GM21737 (cell line): ENCODE measurements around the gene CNTN4.
A peak's percentile ranks its signal among the peaks of the same experiment; 100 is the strongest.
"Not testable (repeated sequence)": the region's sequence is repeated elsewhere in the genome, so short reads cannot be mapped to it uniquely, and the experiment has no call there.

ENCODE experiments used
- ATAC-seq: cut with Tn5 transposase; IDR thresholded peaks from one replicate; pipeline ENCODE4 v1.9.1; 2021; ENCODE audit warnings: mild to moderate bottlenecking, moderate library complexity; ENCODE audit not compliant: unreplicated experiment

CNTN4 gene

DNA sequence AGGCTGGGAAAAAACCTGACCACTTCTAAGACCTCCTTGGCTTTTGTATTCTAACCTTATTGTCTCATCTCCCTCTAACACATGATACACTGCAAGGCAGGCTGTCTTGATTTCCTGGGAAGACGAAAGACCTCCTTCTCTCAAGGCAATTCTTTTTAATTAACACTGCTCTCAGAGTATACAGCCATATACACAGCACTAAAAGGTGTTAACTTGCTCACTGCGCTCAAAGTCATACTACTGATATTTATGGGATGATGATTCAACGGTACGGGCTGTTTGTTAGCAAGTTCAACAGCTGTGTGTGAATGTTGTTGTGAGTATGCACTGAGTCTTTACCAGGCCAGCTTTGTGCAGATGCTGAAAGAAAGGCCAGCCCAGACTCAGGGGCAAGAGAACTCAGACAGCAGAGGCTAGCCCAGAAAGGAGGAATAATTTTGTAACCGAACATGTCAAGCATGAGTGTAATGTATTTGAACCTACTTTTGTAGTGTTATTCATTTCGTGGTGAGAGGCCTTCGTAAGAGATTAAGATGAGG, 781.6 kb downstream of the CNTN4 start:
- no peak for ATAC-seq

DNA sequence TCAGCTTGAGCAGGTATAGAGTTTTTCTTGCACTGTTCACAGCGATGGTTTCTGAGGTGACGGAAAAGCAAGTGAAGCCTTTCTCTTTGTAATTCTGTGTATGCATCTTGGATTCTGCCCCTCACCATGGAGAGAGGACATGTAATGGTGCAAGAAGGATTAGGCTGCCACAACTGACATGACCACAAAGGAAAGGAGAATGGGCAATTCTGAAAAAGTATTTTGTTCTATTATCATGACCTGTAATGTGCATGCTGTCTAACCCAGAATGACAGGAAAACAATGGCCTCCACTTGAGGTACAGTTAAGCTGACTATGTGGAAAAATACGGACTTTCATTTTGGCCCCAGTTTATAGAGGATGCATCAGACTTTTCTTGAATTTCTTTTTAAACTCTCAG, 784.6 kb downstream of the CNTN4 start:
- no peak for ATAC-seq

DNA sequence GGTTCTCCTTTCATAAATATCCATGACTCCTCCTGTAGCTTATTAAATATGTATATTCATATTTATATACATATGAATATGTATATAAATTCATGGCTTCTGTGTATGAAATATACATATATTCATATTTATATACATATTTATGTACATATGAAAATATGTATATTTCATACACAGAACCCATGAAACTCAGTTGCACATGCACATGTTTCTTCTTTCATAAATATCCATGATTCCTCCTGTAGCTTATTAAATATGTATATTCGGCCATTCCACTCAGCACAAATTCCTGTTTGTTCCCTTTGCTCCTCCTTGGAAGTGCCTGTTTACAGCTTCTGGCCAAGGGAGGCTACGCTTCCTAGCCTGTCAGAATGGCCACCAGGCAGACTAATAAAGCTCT, 789.9 kb downstream of the CNTN4 start:
- no peak for ATAC-seq

DNA sequence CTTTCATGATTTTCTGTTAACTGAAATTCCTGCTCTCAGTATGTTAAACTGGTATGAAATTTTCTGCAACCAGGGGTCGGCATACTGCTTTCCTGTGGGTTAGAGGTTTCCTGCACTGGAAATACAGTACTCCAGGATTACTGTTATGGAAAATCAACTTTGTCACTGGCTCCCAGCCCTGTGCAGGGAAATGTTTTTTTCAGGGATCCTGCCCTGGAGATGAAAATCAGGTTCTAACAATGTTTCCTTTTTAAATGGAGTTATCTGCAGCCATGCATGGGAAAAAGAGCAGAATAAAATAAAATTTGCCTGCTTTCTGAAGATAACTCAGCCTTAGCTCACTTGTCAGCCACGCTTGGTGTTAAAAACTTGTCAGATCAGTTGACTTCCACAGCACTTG, 791.1 kb downstream of the CNTN4 start:
- ATAC-seq, result no peak

DNA sequence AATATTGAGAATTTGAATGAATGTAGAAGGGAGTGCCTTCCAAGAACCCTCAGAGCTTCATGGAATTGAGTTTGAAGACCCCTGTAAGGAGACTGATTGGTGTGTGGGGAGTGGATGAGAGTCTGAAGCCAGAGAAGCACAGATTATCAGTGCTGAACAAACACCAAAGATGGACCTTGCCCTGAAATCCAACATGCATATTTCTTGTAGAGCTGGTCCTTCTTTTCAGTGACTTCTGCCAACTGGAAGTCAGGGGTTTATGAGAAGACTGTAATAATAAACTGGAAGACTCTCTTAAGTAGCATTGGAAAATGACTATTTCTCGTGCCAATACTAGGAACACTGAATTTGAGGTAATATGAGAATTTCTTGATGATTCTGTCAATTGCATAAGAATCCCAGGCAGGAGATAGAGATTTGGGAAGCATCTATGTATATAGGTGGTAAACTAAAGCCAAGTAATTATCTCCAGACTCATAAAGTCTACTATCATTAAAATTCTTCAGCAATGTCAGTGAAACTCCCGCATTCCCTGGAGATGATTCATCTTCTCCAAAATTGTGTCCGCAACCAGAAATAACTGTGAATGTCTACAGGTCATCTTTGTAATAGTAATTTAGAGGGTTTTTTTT, 797.8 kb downstream of the CNTN4 start:
- ATAC-seq, result no peak

DNA sequence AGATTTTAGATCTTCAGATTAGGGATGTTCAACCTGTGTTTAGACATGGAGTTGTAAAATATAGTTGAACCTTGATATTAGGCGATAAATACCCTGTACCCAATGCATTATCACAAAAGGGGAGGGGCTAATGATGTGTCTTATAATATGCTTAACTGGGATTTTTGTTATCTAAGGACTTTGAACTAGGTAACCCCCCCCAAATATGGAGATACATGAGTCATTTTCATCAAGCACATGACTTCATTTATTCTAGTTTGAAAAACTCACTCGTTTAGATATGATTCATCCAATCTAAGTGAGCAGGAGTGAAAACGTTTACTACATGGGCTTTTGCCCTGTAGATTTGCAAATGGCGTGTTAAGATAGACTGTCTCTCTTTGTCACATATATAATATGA, 799.2 kb downstream of the CNTN4 start:
- no peak for ATAC-seq

DNA sequence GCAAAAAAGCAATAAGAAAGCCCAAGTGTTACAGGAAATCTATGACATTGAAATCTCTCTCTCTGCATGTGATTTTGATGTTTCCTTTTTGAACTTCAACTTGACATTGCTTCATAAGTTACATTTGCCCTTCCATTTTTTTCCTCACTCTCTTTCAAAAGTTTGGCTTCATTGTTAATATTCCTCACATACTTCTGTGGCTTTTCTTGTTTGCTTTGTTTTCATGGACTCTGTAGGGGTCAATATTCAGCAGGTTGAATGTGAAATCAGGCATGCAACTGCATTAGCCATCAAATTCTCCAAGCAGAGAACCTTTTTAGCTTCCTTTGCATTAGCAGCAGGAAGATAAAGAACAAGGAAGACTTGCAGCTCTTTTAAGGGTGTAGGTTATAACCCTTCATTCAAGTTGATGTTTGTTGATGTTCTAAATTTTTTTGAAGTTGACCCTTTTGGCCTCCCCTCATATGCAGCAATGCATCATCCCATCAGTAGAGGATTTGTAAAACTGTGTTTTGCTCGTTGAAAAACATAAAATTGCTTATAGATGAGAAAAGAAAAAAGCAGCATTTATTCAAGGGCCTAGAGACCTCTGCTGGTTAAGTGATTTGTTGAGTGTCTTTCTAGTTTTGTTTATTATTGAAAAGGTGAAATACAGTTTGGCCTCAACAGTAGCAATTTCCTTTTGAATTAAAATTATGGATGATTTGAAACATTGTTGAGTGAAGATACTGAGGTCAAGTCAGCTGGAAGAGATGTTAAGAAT, 800.1 kb downstream of the CNTN4 start:
- no peak for ATAC-seq

DNA sequence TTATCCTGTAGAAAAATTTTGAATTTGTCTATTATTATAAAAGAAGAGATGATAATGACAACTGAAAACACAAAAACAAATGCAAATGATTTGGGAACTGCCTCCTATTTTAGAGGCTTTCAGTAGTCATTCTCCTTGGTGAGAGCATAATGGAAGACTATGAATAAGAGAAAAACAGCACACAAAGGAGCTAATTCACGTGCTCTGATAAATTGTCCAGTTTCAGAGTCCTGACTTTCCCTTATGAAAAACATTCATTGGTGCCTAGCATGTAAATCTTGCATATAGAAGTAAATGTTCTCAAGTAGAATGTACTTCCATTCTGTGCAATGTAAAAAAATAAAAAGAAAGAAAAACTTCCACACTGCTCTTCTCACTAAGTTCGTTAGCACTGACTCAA, 805.4 kb downstream of the CNTN4 start:
- no peak for ATAC-seq

DNA sequence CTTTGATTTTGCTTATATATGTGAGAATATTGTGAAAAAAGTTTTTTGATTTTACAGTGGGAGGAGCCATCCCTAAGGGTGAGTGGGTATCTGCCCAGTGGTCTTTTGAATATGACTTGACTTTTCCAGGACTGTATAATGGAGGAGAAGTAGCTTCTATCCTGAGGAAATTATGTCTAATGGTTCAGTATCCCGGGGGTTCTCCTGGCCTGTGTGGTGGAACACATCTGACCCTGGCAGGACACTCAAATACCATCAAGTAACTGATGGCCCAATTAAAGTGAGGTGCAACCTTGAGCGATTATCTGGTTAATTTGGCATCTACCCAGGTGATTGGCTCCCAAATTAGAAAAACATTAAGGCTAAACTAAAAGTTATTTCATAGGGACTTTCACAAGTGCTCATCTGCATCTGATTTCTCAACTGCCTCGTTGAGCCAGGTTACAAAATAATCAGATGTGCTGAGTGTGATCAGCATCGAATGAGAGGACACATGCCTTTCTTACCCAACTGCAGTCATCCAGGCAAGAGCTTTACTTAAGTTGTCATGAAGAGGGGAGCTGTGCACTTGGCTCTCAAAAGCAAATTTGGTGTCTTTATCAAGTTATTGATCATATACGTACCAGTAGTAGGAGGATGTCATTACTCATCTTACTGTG, 810.2 kb downstream of the CNTN4 start:
- no peak for ATAC-seq

DNA sequence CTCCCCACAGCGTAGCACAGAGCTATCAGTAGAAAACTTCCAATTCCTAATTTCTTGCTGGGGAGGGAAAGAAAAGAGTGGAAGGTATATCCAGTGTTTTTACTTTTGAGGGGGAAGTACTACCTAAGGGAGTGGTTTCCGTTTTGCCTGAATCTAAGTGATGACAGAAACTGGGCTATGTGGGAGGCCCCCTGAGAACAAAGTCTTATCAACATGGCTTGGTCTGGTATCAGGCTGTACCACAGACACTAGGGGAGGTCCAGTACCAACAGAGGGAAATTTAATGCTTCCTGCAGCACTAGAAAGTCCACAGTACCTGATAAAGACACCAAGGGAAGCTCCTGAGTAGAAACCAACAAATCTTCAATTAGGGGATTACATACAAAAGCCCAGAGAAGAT, 812.3 kb downstream of the CNTN4 start:
- ATAC-seq, result no peak

DNA sequence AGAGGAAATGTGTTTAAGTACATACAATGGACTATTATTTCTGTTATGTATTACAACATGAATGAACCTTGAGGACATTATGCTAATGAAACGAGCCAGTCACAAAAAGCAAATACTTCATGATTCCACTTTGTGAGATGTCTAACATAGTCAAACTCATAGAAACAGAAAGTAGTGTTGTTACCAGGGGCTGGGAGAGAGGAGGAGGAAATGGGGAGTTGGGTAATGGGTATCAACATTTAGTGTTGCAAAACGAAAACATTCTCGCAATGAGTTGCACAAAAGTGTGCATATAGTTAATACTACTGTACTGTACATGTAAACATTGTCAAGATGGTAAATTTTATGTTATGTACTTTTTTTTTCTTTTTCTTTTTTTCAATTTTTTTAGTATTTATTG, 817.2 kb downstream of the CNTN4 start:
- ATAC-seq, result no peak

DNA sequence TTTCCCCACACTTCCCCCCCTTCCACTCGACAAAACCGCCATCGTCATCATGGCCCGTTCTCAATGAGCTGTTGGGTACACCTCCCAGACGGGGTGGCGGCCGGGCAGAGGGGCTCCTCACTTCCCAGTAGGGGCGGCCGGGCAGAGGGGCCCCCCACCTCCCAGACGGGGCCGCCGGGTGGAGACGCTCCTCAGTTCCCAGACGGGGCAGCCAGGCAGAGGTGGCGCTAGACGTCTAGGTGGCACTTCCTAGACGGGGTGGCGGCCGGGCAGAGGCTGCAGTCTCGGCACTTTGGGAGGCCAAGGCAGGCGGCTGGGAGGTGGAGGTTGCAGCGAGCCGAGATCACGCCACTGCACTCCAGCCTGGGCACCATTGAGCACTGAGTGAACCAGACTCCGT, 818.0 kb downstream of the CNTN4 start:
- not testable (repeated sequence) for ATAC-seq

DNA sequence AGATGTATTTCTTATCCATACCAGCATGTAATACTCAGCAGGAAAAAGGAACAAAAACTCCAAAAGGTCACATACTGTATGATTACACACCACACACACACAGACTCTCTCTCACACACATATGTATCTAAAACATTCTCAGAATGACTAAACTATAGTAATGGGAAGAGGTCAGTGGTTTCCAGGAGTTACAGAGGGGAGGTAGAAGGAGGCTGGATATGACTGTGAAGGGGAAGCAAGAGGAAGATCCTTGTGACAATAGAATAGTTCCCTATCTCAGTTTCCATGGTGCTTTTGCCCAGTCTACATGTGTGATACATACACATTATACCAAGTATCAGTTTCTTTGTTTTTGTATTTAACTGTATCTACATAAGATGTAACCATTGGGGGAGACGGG, 821.4 kb downstream of the CNTN4 start:
- ATAC-seq, result peak; percentile 49

DNA sequence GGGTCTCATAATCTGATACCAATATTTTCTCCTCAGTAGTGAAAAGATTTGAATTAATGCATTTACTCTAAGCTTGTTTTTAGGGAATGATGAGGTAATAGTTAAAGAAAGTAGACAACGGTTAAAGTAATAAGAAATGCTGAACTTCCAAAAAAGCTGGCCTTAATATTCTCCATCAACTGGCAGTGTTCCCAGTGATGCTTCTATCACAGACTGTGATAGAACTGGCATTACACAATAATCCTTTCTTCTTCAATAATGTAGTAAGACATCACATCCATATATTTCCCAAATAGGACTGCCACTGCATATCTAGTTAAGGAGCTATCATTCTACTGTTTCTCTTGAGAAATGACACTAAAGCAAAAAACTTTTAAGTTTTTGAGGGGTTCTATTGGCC, 822.8 kb downstream of the CNTN4 start:
- no peak for ATAC-seq

DNA sequence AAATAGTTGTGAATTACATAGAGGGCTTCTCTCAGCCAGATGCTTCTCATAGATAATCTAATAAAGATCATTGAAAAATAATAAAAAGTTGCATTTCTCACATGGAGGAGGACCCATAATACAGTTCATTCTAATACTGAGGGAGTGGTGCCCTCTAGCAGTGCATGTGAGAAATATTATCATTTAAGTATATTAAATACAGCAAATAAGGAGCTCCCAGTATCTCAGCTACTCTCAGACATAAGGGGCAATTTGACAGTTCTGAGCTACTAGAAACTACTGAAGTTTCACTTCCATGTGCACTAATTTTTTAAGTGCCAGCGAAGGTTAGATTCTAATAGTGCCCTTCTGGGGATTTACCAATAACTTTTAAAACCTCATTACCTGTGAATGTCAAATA, 823.2 kb downstream of the CNTN4 start:
- ATAC-seq, result peak; percentile 73

DNA sequence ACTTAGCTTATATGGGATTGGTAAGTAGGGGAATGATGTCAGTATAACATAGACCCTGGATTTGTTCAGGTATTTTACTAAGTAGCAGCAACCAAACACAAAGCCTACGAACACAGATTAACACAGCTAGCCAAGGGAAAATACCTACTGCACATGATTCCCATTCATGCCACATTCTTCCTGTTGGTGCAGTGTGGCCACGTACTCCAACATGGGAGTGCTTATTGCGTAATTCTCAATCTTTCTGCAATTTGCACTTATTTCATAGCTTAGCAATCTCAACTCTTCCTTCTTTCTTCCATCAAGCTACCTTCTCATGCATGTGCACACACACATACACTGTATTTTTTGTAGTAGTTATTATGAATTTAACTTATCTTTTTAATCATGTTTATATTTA, 824.7 kb downstream of the CNTN4 start:
- no peak for ATAC-seq

DNA sequence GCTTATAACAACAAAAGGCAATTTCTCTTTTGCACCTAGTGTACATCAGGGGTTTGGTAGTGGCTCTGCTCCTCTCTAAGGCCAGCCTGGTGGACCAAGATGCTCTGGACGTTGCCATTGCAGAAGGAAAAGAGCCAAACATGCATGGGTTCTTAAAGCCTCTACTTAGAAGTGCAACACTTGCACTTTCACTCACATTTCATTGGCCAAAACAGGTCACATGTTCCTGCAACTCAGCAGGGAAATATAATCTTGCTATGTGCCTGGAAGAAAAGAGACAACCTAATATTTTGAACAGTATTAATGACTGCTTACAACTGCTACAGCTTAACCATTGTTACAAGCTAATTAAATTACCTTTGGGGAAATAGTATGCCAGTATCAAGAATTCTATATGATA, 828.6 kb downstream of the CNTN4 start:
- ATAC-seq, result no peak

DNA sequence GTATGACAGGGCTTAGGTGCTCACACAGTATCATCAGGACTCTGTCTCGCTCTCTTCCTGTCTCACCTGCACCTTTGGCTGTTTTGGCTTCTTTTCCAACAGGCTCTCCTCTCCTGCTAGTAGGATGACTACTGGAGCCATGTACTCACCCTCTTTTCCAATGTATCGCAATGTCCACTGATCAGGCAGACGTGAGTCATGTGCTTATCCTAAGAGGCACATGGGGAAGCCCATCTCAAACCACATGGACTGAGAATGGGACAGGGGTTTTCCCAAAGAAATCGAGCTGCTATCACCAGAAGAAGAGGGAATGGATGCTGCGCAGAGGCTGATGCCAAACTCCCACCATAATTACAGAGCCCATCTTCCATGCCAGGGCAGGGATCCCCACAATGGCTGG, 830.9 kb downstream of the CNTN4 start:
- ATAC-seq, result no peak

DNA sequence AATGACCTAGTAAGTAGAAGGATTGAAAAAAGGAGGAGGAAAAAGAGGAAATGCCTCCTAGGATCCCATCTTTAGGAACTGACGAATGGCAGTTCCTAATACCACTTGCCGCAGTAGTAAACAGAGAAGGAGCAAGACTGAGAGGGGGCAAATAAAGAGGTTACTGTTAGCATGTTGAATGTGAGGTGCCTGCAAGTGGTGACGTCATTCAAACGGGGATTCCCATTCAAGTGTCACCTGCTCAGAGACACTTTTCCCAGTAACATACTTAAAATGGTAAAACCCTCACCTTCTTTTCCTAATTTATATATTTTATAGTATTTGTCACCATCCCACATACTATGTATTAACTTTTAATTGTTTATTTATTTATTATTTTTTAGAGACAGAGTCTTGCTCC, 832.6 kb downstream of the CNTN4 start:
- no peak for ATAC-seq

DNA sequence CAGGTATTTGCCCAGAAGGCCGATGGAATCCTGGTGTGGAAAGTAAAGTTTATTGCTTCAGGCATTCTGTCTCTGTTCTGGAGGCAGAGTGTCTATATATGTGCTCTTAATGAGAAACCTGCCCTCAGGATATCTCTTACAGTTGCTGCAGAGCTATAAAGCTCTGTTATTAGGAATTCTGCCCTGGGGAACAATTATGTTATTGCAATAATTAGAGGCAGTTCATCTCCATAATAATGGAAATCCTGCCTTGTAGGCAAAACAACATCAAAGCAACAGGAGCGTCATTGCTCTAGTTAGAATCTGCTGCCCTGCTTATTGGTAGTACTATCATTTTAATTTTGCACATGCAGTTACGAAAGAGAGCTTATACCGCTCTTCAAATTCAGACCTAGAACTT, 835.9 kb downstream of the CNTN4 start:
- ATAC-seq, result no peak

DNA sequence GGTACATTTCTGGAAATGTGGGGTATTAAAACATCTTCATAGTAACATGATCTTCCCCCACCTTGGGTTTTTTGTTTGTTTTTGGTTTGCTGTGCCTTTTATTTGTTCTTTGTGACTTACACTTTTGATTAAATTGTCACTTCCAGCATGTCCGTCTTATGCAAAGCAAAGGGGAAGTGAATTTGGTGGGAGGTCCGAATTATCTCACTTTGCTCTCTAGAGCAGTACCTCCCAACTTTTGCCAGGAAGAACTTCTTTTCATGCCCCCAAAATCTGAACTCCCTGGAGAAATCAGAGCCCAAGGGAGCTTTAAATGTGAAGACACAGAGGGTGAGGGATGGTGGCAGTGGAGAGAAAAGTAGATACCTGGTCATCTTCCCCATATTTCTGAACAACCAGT, 838.4 kb downstream of the CNTN4 start:
- no peak for ATAC-seq

DNA sequence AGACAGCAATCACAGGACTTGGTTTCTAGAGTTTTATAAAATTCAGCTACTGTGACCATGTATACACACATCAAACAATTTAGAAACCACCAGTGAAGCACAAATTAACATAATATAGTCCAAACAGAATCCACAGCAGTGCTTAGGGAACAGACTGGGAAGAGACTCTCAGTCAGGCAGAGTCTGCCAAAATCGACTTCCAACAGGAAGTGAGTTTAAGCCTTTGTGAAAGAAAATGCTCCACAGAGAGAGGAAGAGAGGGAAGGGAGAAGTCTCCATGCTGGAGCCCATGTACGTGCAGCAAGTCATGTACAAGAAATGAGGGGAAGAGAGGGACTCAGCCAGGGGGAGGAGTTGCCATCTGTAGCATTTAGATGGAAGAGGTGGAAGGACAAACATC, 838.9 kb downstream of the CNTN4 start:
- no peak for ATAC-seq
